Activated naive CD4-positive, alpha-beta T cell treated with anti-CD3 and anti-CD28 coated beads, Interleukin-2, amount 50 U/mL, for 16 hours (primary cell): Measurements from ENCODE around the gene VGLL1.

Experiments
- DNase-seq: peaks from one replicate; pipeline ENCODE4 v3.0.0-alpha.2; 2020

The VGLL1 gene

GRCh38 chrX:136555694-136556093 is 23.7 kb downstream of the VGLL1 start:
- no peak for DNase-seq

- DNase-seq = no peak
Measured at GRCh38 chrX:136572030-136572429, 40.0 kb downstream of the VGLL1 start.

- DNase-seq = no peak
Measured at GRCh38 chrX:136574548-136574947, 42.5 kb downstream of the VGLL1 start.

- DNase-seq = peak; percentile 71
Measured at GRCh38 chrX:136577552-136577951, 45.5 kb downstream of the VGLL1 start.

- DNase-seq = no peak
Measured at GRCh38 chrX:136580316-136580715, 48.3 kb downstream of the VGLL1 start.

- no peak for DNase-seq
Measured at GRCh38 chrX:136582624-136583023, 50.6 kb downstream of the VGLL1 start.

- peak; percentile 38 for DNase-seq
Measured at GRCh38 chrX:136584545-136584944, 52.5 kb downstream of the VGLL1 start.

- no peak for DNase-seq
Measured at GRCh38 chrX:136585262-136585661, 53.2 kb downstream of the VGLL1 start.

GRCh38 chrX:136585960-136586359 is 53.9 kb downstream of the VGLL1 start:
- no peak for DNase-seq

- DNase-seq = no peak
Measured at GRCh38 chrX:136586386-136586785, 54.4 kb downstream of the VGLL1 start.

- DNase-seq = no peak
Measured at GRCh38 chrX:136587532-136587931, 55.5 kb downstream of the VGLL1 start.

- no peak for DNase-seq
Measured at GRCh38 chrX:136588036-136588435, 56.0 kb downstream of the VGLL1 start.

GRCh38 chrX:136589966-136590365 is 58.0 kb downstream of the VGLL1 start:
- no peak for DNase-seq

GRCh38 chrX:136597356-136597755 is 65.3 kb downstream of the VGLL1 start:
- DNase-seq = no peak

- no peak for DNase-seq
Measured at GRCh38 chrX:136597954-136598353, 65.9 kb downstream of the VGLL1 start.

GRCh38 chrX:136598631-136599030 is 66.6 kb downstream of the VGLL1 start:
- DNase-seq = peak; percentile 39

- DNase-seq = no peak
Measured at GRCh38 chrX:136600059-136600458, 68.0 kb downstream of the VGLL1 start.
